Liver (tissue), 3 donors: ENCODE measurements around the gene RFPL3.
A peak's percentile ranks its signal among the peaks of the same experiment; 100 is the strongest.

Experiments used
- CTCF ChIP-seq: fragments of 150-350 bp; IDR thresholded peaks from 2 replicates; pipeline ENCODE4 v1.5.1; 2017; ENCODE audit warnings: improper control_type of control experiment, low read depth, low read length; ENCODE audit not compliant: missing input control
- EGR1 ChIP-seq, 2 donors: IDR thresholded peaks; 2 replicates each; pipeline ENCODE4 v1.6.1; 2016 to 2018; ENCODE audit warnings: antibody characterized with exemption in 2 of 2, low read depth in 2 of 2
- JUND ChIP-seq, 2 donors: IDR thresholded peaks; 2 replicates each; pipeline ENCODE4 v1.6.1; 2016; ENCODE audit warnings: antibody characterized with exemption in 2 of 2
- NR2F2 ChIP-seq: IDR thresholded peaks from 2 replicates; pipeline ENCODE4 v1.6.1; 2016; ENCODE audit warnings: antibody characterized with exemption
- TAF1 ChIP-seq: conservative IDR thresholded peaks from 2 replicates; pipeline ENCODE4 v1.6.1; 2016; ENCODE audit warnings: antibody characterized with exemption, mild to moderate bottlenecking
- donor health status: healthy.
- donor health status: healthy.

- TF ChIP-seq CTCF (no peak), NR2F2 (peak; percentile 32), JUND (IDR thresholded peaks at IDR 0.05) (no peak), TAF1 (no peak), EGR1 (IDR thresholded peaks at IDR 0.05; ENCODE audit: low read depth in 2 of 2) (no peak)
Observed at GRCh38 chr22:32318361-32318760, 39.3 kb upstream of the RFPL3 start.
